GM19455 (cell line): Measurements from ENCODE around the gene VCL.
"Not testable (repeated sequence)": the region's sequence is repeated elsewhere in the genome, so short reads cannot be mapped to it uniquely, and the experiment has no call there.

Source experiments
- ATAC-seq: cut with Tn5 transposase; IDR thresholded peaks from one replicate; pipeline ENCODE4 v1.9.1; 2021; ENCODE audit not compliant: unreplicated experiment

The VCL gene

DNA sequence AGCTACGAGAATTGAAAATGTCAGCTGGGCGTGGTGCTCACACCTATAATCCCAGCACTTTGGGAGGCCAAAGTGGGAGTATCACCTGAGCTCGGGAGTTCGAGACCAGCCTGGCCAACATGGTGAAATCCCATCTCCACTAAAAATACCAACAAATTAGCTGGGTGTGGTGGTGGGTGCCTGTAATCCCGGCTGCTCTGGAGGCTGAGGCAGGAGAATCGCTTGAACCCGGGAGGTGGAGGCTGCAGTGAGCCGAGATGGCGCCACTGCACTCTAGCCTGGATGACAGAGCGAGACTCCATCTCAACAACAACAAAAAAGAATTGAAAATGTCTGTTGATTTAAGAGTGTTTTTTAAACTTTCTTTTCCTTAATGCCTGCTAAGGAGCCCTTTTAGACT lies 149.1 kb downstream of the VCL start:
- ATAC-seq: not testable (repeated sequence)

DNA sequence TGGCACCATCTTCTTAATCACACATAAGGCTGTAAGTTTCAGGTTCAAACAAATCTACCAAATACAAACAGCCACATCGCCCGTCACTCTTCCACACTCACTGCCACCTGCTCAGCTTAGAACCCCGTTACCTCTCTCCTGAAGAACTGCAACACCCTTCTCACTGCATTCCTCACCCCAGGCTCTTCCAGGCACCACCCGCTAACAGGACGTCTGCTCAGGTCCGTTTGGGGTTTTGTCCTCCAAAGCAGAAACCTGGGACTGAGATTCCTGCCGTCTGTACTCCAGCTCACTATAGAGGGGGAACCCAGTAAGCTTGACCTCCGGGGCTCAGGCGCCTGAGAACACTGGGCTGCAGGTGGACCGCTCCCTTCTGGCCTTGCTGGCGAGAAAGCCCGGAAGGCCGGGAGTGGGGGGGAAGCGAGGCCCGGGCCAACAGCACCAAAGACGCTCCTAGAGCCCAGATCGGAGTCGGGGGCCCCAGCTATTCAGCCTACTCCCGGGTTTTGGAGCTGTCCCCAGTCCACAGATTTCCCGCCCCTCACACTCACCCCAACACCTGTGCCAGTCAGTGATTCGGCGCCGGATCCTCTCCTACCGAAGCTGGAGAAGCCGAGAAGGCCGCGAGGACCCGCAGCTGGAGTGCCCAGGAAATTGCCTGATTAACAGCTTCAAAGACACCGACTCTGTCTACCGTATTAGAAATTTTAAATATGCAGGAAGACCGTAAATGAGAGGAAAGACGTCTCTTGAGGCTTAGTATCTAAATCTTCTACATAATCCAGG lies 152.5 kb downstream of the VCL start, which contains the start of gene AP3M1:
TSS of gene AP3M1 (minus strand) at position 625 of the 786 bp plus-strand sequence. CDS start 12,449 bp downstream, outside the sequence.
- peak; percentile 49 for ATAC-seq

DNA sequence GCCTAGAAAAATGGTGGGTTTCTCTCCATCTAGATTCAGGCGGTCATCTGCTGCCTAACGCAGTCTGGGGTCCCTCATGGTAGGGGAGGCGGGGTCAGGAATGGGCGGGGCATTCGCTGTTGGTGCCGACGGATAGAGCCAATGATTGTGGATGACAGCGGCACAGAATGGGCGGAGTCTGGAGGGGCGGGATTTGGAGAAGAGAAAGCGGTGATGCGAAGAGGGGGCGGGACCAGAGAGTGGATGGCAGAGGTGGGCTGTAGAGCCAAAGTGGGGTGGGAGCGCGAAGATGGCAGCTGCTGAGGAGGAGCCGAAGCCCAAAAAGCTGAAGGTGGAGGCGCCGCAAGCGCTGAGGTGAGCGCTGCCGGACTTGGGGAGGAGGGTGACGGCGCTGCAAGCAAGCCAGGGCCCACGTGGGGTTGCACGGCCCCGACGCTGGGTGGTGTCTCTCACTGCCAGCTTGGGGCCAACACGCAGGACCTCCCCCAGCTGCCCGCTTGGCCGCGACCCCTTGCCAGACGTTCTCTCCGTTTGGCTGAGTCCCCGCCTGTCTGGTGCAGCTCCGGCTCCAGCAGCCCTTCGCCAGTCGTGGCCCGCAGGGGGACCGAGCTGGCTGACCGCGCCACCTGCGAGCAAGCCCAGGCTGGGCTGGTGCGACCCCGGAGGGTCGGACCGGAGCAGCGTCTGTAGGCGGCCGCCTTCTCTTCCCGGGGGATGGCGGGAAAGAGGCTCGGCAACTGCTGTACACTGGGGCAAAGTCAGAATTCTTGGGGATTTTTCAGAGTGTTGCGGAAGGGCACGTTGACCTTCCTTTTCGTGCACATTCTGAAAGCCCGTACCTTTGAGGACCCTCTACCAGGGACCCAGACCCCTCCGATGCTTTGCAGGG lies 153.3 kb downstream of the VCL start, which contains the start of gene ADK:
TSS of gene ADK (plus strand) at position 232 of the 889 bp plus-strand sequence. CDS start at position 290, 58 bp downstream.
- ATAC-seq: peak; percentile 81

DNA sequence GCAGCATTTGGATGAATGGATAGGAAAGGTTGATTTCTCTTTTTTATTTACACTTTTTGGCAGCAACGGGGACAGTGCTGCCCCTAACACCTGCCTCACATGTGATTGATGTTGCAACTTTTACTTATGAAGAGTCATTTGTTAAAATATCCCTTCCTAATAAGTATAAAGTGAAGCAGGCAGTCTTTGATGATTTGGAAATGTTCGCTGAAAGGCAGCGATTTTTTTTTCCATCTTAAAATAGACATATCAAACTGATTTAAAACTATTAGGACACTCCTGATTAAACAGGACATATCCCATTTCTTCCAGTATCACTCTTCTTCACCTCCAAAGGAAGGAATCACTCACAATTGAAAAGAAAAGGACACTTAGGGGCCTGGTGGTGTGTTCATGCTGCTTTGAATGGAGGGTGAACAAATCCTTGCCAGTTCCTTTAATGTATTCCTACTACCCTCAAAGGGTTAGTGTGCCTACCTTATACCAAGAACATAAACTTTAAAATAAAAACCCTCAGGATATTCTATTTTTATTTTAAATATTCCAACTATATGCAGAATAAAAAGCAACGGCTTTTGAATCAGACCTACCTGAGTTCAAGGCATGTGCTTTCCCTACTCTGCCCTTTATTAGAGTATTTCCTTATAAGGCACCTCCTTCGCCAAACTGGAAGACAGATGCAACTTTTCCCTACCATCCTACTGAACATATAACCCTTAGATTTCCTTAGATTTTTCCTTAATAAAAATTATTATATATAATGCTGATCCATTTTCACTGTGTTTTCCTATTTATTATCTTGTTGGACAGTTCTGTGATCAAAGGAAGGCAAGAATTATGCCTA lies 154.2 kb downstream of the VCL start:
- no peak for ATAC-seq

DNA sequence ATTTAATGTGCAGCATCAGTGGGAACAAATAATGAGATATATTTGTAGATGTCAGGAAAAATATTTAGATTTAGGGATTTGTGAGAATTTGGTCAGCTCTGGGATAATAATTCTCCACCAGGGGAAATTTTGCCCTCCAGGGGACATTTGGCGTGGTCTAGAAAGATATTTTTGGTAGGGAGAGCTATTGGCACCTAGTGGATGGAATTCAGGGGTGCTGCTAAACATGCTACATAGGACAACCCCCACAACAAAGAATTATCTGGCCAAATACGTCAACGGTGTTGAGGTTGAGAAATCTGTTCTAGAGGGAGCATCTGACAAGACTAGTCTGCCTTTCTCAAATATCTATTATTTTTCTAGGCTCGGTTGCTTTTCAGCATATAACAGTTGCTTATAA lies 155.2 kb downstream of the VCL start:
- no peak for ATAC-seq

DNA sequence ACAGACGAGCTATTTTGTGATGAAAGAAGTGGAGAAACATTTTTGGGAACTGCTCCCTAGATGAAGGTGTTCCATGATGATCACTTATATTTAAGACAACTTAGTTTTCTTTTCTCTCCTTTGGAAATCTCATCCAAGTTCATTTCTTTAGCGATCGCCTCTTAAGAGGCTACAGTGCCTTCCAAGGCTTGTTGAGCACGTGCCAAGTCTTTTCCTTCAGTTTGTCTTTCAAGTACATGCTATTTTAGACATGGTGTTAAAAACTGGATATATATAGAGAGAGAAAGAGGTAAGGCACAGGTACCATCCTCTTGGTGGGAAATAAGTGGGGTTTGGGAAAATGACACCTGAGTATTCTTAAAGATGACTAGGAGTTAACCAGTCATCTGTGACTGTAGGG lies 155.8 kb downstream of the VCL start:
- ATAC-seq: no peak

DNA sequence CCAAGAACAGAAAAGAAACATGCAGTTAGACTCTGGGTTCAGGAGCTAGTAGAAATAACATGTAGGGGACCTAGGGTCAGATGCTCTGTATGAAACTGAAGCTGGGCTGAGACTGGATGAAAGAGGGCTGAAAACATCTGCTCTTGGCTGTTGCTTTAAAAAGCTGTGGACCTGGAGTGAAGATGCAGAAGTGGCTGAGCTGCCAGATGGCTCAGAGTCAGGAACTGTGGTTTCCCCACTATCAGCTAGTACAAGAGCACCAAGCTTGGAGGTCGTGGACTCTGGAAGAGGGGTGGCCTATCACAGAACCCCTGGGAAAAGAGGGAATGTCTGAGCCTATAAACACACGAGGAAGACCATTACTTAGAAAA lies 159.0 kb downstream of the VCL start:
- no peak for ATAC-seq

DNA sequence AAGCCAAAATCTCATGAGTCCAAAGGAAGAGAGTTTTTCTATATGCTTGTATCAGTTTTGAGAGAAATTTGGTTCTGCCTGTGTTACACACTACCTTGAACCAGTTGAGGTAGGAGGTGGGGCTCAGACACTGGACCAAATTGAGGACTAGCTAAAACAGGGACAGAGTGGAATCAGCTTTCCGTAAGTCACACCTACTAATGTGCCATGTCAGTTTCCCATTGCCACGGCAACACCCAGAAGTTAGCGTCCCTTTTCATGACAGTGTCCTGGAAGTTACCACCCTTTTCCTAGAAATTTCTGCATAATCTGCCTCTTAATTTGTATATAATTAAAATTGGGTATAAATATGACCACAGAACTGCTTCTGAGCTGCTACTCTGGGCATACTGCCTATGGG lies 162.1 kb downstream of the VCL start:
- ATAC-seq: no peak

DNA sequence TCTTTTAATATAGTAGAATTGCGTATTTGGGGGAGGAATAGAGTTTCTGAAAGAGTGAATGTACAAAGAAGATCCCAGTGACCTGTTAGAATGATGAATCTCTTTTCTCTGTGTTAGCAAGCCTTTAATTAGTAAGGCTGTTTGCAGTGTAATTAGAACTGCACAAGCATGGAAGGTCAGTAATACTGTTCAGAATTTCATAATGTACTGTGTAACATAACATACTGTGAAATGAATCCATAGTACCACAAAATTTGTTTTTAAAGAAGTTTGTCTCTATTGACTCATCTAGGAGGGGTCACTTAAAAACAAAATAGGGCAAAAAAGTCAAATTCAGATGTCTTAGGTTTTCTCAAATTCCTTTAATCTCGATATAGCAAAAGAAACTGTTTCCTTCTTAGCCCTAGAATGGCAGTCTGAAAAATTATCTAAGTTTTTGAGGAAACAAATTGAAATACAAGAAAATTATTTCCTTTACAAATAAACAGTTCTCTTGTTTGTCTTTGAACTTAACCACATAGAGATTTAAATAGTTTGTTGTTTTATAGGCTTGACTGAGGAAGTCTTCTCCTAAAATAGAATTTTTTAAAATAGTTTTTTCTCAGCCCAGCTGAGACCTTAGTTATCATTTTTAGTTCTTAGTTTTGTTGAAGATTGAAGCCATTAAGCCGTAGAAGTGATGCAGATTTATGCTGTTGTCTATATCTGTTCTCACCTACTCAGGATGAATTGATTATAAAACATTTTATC lies 165.6 kb downstream of the VCL start:
- no peak for ATAC-seq

DNA sequence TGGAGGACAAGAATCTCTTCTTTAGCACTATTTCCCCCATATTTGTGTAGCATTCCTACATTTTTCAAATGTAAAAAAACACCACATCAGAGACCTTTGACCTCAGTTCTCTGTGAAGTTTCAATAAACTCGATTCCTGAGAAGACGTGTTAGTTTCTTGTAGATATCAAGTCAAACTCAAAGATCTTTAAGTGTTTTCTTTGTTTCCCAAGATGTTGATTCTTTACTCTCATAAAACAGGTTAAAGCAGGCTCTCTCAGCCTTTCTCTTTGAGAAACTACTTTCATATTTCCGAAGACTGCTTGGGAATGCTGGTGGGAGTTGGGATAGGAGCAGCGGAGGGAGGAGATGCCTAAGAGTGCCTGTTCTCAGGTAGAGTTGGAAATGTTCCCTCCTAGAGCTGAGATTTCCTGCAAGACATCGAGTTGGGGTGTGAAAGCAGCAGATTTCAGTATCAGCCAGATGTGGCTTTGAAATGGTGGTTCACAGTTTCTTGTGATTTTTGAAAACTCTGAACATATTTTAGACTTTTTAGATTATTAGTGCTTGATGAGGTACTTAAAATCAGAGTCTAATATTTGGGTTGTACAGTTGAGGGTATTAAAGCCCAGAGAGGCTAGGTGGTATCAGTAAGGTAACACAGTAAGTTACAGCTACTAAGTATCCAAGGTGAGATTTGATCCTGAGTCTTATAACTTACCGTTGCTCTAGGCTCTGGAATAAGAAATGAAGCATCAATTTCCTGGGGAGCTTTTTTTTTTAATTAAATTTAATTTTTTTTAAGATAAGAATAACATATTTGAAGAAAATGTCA lies 167.0 kb downstream of the VCL start:
- ATAC-seq: no peak

DNA sequence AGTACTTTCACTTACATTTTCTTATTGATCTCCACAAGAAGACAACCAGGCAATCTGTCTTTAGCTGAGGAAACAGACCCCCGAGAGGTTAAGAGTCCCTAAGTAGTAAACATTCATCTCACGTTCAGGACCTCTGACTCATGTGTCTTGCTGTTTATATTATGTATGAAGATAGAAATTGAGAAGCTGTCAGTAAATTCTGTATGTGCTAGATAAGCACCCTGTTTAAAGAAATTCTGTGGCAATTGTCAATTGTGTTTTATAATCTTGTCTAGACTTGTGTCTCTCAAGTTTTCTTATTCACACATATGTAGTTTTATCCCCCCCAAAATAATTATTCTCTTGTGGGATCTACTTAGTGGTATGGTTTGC lies 167.6 kb downstream of the VCL start:
- no peak for ATAC-seq

DNA sequence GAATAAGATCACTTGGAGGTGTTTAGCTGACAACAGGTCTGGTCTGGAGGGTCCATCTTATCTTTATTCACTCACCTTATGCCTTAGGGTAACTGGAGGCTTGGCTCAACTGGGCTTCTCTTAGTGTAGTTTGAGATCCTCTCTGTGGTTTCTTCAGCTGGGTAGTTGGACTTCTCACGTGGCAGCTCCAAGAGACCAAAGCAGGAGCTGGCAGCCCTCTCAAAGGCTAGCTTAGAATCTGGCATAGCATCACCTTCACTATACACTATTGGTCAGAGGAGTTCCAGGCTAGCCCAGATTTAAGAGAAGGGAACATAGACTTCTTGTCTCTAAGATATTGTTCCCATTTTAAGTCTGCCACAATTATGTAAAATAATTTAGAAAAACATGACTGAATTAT lies 169.5 kb downstream of the VCL start:
- ATAC-seq: no peak
